IMR-90 (cell line): Measurements from ENCODE around the gene CCDC74A. TPM values are rescaled to one million over a fixed set of nuclear protein-coding genes. Genes with fewer than 3 reads are reported as not detected.

Source experiments
- ATAC-seq: fragments of 200-7000 bp; cut with Tn5 transposase; 2 replicates; pipeline ENCODE4 v1.9.1; 2020; ENCODE audit warnings: low read depth, mild to moderate bottlenecking, moderate library complexity
- BruUV-seq: library from RNA; stranded (reverse); fragments of 400-500 nt; replicated peaks from 2 replicates; lab custom pipeline; 2021; lab: Mats Ljungman, UMichigan
- CTCF ChIA-PET: fragments of 300-600 bp; formaldehyde crosslinking; extraction: SDS; loops from one replicate; lab custom pipeline; 2021; ENCODE audit warnings: antibody characterized with exemption; lab: Yijun Ruan, JAX
- POLR2A ChIA-PET: fragments of 300-600 bp; sonication (Branson Sonifier 250); formaldehyde crosslinking; loops from one replicate; lab custom pipeline; 2022; ENCODE audit warnings: antibody characterized with exemption; ENCODE audit not compliant: unreplicated experiment; lab: Charles Lee
- DNase-seq: peaks from one replicate; pipeline ENCODE4 v3.0.0; 2013
- H2AFZ ChIP-seq: replicated peaks from 2 replicates; pipeline ENCODE3; 2013; ENCODE audit warnings: low read length, mild to moderate bottlenecking; ENCODE audit not compliant: poor library complexity
- H2AK5ac ChIP-seq: 2 replicates; pipeline ENCODE4 v1.6.1; 2013; ENCODE audit warnings: low read depth, low read length, inconsistent platforms
- H2AK9ac ChIP-seq: replicated peaks from 2 replicates; pipeline ENCODE3; 2013; ENCODE audit warnings: mild to moderate bottlenecking, low read depth, low read length, moderate library complexity; ENCODE audit not compliant: poor library complexity
- H2BK120ac ChIP-seq: 2 replicates; pipeline ENCODE4 v1.6.1; 2013; ENCODE audit warnings: low read depth, low read length, inconsistent platforms
- H2BK15ac ChIP-seq: 3 replicates; pipeline ENCODE4 v1.6.1; 2013; ENCODE audit warnings: low read depth, low read length, inconsistent platforms
- H2BK20ac ChIP-seq: 2 replicates; pipeline ENCODE4 v1.6.1; 2013; ENCODE audit warnings: low read depth, mild to moderate bottlenecking, inconsistent platforms, low read length, moderate library complexity
- H2BK5ac ChIP-seq: 2 replicates; pipeline ENCODE4 v1.6.1; 2013; ENCODE audit warnings: mild to moderate bottlenecking, low read depth, low read length, inconsistent platforms; ENCODE audit not compliant: poor library complexity, severe bottlenecking
- H3K14ac ChIP-seq: replicated peaks from 2 replicates; pipeline ENCODE4 v1.6.1; 2013; ENCODE audit warnings: low read depth, low read length, inconsistent platforms
- H3K18ac ChIP-seq: 2 replicates; pipeline ENCODE4 v1.6.1; 2013; ENCODE audit warnings: low read depth, low read length, control low read depth
- H3K23ac ChIP-seq: 2 replicates; pipeline ENCODE4 v1.6.1; 2013; ENCODE audit warnings: low read depth, low read length, inconsistent platforms
- H3K27ac ChIP-seq: 2 replicates; pipeline ENCODE4 v1.5.1; 2013; ENCODE audit warnings: mild to moderate bottlenecking, control low read depth, low read length; ENCODE audit not compliant: insufficient read depth
- H3K27me3 ChIP-seq: 2 replicates; pipeline ENCODE4 v1.6.1; 2013; ENCODE audit warnings: low read length; ENCODE audit not compliant: control insufficient read depth, insufficient read depth
- H3K36me3 ChIP-seq: 2 replicates; pipeline ENCODE4 v1.6.1; 2013; ENCODE audit warnings: low read length, mixed read lengths; ENCODE audit not compliant: control insufficient read depth, insufficient read depth
- H3K4ac ChIP-seq: 2 replicates; pipeline ENCODE4 v1.6.1; 2013; ENCODE audit warnings: low read depth, low read length, inconsistent platforms
- H3K4me1 ChIP-seq: 2 replicates; pipeline ENCODE4 v1.6.1; 2013; ENCODE audit warnings: low read length, mixed read lengths; ENCODE audit not compliant: control insufficient read depth, insufficient read depth
- H3K4me2 ChIP-seq: 2 replicates; pipeline ENCODE4 v1.6.1; 2013; ENCODE audit warnings: low read depth, mild to moderate bottlenecking, control low read depth, low read length, moderate library complexity
- H3K4me3 ChIP-seq: 2 replicates; pipeline ENCODE4 v1.5.1; 2013; ENCODE audit warnings: low read depth, mild to moderate bottlenecking, control low read depth, low read length, moderate library complexity; ENCODE audit not compliant: insufficient read depth
- H3K56ac ChIP-seq: 2 replicates; pipeline ENCODE4 v1.6.1; 2013; ENCODE audit warnings: low read length, inconsistent platforms; ENCODE audit not compliant: insufficient read depth; ENCODE audit errors: extremely low read depth
- H3K79me1 ChIP-seq, 2 experiments: 2 replicates each; pipeline ENCODE4 v1.6.1; 2013; ENCODE audit warnings: low read length in 2 of 2, inconsistent platforms in 1 of 2, low read depth in 1 of 2
- H3K9ac ChIP-seq: 2 replicates; pipeline ENCODE4 v1.6.1; 2013; ENCODE audit warnings: low read depth, low read length, control low read depth
- H3K9me1 ChIP-seq: 2 replicates; pipeline ENCODE4 v1.6.1; 2013; ENCODE audit warnings: low read length, inconsistent platforms; ENCODE audit not compliant: insufficient read depth
- H3K9me3 ChIP-seq: 2 replicates; pipeline ENCODE4 v1.6.1; 2013; ENCODE audit warnings: low read length; ENCODE audit not compliant: control insufficient read depth, insufficient read depth
- H4K20me1 ChIP-seq: 2 replicates; pipeline ENCODE4 v1.6.1; 2013; ENCODE audit warnings: low read length, inconsistent platforms; ENCODE audit not compliant: insufficient read depth
- H4K5ac ChIP-seq: 2 replicates; pipeline ENCODE4 v1.6.1; 2013; ENCODE audit warnings: mild to moderate bottlenecking, low read depth, low read length, control low read depth
- H4K8ac ChIP-seq, 2 experiments: 2 replicates each; pipeline ENCODE4 v1.6.1; 2013; ENCODE audit warnings: low read depth in 2 of 2, low read length in 2 of 2, control low read depth in 1 of 2, inconsistent platforms in 1 of 2
- H4K91ac ChIP-seq: 2 replicates; pipeline ENCODE4 v1.6.1; 2013; ENCODE audit warnings: low read depth, low read length, inconsistent platforms; ENCODE audit not compliant: insufficient read depth
- BHLHE40 ChIP-seq: fragments of 150-350 bp; IDR thresholded peaks from 2 replicates; pipeline ENCODE4 v1.6.1; 2016; ENCODE audit warnings: mild to moderate bottlenecking, low read depth, low read length
- CTCF ChIP-seq: conservative IDR thresholded peaks from 2 replicates; pipeline ENCODE4 v1.5.1; 2012; ENCODE audit warnings: mild to moderate bottlenecking, low read depth, low read length, improper control_type of control experiment
- FOS ChIP-seq: fragments of 150-350 bp; IDR thresholded peaks from 2 replicates; pipeline ENCODE4 v1.6.1; 2016; ENCODE audit warnings: low read depth, low read length
- MAZ ChIP-seq: IDR thresholded peaks from 2 replicates; pipeline ENCODE4 v1.6.1; 2012; ENCODE audit warnings: low read depth, mild to moderate bottlenecking, low read length, improper control_type of control experiment, moderate library complexity, borderline replicate concordance
- MXI1 ChIP-seq: IDR thresholded peaks from 2 replicates; pipeline ENCODE4 v1.6.1; 2012; ENCODE audit warnings: low read depth, mild to moderate bottlenecking, low read length, moderate library complexity, borderline replicate concordance
- NFE2L2 ChIP-seq: fragments of 150-350 bp; IDR thresholded peaks from 2 replicates; pipeline ENCODE4 v1.6.1; 2016; ENCODE audit warnings: low read depth, mild to moderate bottlenecking, low read length
- POLR2A ChIP-seq: IDR thresholded peaks from 2 replicates; pipeline ENCODE4 v1.6.1; 2012; ENCODE audit warnings: mild to moderate bottlenecking, low read depth, low read length
- RAD21 ChIP-seq: IDR thresholded peaks from 2 replicates; pipeline ENCODE4 v1.6.1; 2012; ENCODE audit warnings: low read length, improper control_type of control experiment
- RFX5 ChIP-seq: IDR thresholded peaks from 2 replicates; pipeline ENCODE4 v1.8.0; 2012; ENCODE audit warnings: low read depth, mild to moderate bottlenecking, low read length, moderate library complexity
- SMC3 ChIP-seq: fragments of 150-350 bp; IDR thresholded peaks from 2 replicates; pipeline ENCODE4 v1.6.1; 2016; ENCODE audit warnings: low read depth, mild to moderate bottlenecking, antibody characterized with exemption, low read length, moderate library complexity
- USF2 ChIP-seq: fragments of 150-350 bp; IDR thresholded peaks from 2 replicates; pipeline ENCODE4 v1.6.1; 2017; ENCODE audit warnings: mild to moderate bottlenecking, antibody characterized with exemption, low read length, low read depth
- WGBS, 2 experiments: methylation state at CpG; one replicate each; pipeline versions ENCODE4 v1.1.5 to v1.1.7; 2013; ENCODE audit warnings: missing lambda C conversion rate in 2 of 2; ENCODE audit not compliant: insufficient read length in 1 of 2; ENCODE audit errors: extremely low coverage in 2 of 2; 5-methylcytosine and 5-hydroxymethylcytosine counted together
- dilution Hi-C: fragments of 300-500 bp; cut with HindIII; formaldehyde crosslinking; loops from one replicate; pipeline ENCODE4 v1.14.3; 2018; ENCODE audit warnings: low sequenced_read_pairs; ENCODE audit not compliant: unreplicated experiment
- in situ Hi-C: fragments of 300-500 bp; cut with MboI; formaldehyde crosslinking; loops from 3 replicates; pipeline ENCODE4 v1.14.3; 2019; ENCODE audit warnings: low sequenced_read_pairs, inconsistent platforms, mixed read lengths
- intact Hi-C: fragments of 100-400 bp; cut with micrococcal nuclease; formaldehyde crosslinking; loops from 2 replicates; pipeline ENCODE4 v1.10.0; 2022
- polyA plus RNA-seq, 3 experiments: library from polyadenylated mRNA; depleted of rRNA; stranded (reverse); fragments of >200 nt; gene quantifications; 2 replicates each; pipeline ENCODE4 v1.2.3, GENCODE V29; 2012; ENCODE audit warnings: low replicate concordance in 1 of 3
- total RNA-seq: library from RNA; depleted of rRNA; stranded (reverse); fragments of >200 nt; gene quantifications from 2 replicates; pipeline ENCODE4 v1.2.3, GENCODE V29; 2012

The CCDC74A gene
- total and polyA plus RNA-seq, 2 of the 4 experiments (the other 2 are of a cell fraction) = 3.8 to 11.9 TPM

- Histone ChIP-seq H3K9me1 (no peaks in the 10 kb centered on the region), H3K27ac (no peak overlapping the region), H3K9ac (no peak overlapping the region), H3K4ac (no peak overlapping the region), H3K18ac (no peak overlapping the region), H3K14ac (no peak overlapping the region), H3K23ac (no peak overlapping the region), H4K5ac (no peak overlapping the region), H3K9me3 (no peaks in the 10 kb centered on the region), H2BK15ac (no peak overlapping the region), H3K56ac (no peak overlapping the region), H2AFZ (no peak overlapping the region), H2AK5ac (no peak overlapping the region), H3K79me1 (no peaks in the 10 kb centered on the region), H3K4me2 (no peak overlapping the region), H3K27me3 (peaks cover 6% of the 10 kb centered on the region), H4K91ac (no peak overlapping the region), H2BK120ac (no peak overlapping the region), H3K36me3 (no peaks in the 10 kb centered on the region), H4K20me1 (no peaks in the 10 kb centered on the region), H4K8ac (no peak overlapping the region), H2BK5ac (no peak overlapping the region), H2BK20ac (no peak overlapping the region), H3K4me1 (no peaks in the 10 kb centered on the region), H2AK9ac (no peak overlapping the region), H3K4me3 (no peak overlapping the region)
- CTCF ChIA-PET = no interaction called here
- no TSS peak for BruUV-seq
- intact Hi-C loops = no loop called here
- no peak for DNase-seq
- POLR2A ChIA-PET = no interaction called here
- dilution Hi-C loops = no loop called here
- WGBS, 2 experiments = no CpG with 5 or more reads among the region's 4 CpGs
- in situ Hi-C loops = no loop called here
- no peak for TF ChIP-seq CTCF
- no peak for TF ChIP-seq MAZ
- TF ChIP-seq USF2 = no peak
- TF ChIP-seq SMC3 = no peak
- no peak for TF ChIP-seq MXI1
- TF ChIP-seq POLR2A = no peak
- no peak for TF ChIP-seq RAD21
- no peak for TF ChIP-seq RFX5
- TF ChIP-seq BHLHE40 = no peak
- no peak for TF ChIP-seq FOS
- TF ChIP-seq NFE2L2 = no peak
- no peak for ATAC-seq
These were observed 50.1 kb downstream of the CCDC74A start for GRCh38 chr2:131577812-131578211.
